WTC11 (cell line): ENCODE measurements around the gene COBLL1. TPM values are rescaled to one million over a fixed set of nuclear protein-coding genes. Genes with fewer than 3 reads are reported as not detected.

Experiments
- ATAC-seq: fragments of 200-7000 bp; cut with Tn5 transposase; 2 replicates; pipeline ENCODE4 v1.10.0; 2021; ENCODE audit warnings: mild to moderate bottlenecking, moderate library complexity
- CTCF ChIA-PET: fragments of 300-600 bp; sonication (Branson Sonifier 250); formaldehyde crosslinking; loops from one replicate; lab custom pipeline; 2021; ENCODE audit warnings: antibody characterized with exemption; lab: Charles Lee
- POLR2A ChIA-PET: fragments of 350-600 bp; sonication (Branson Sonifier 250); formaldehyde crosslinking; loops from one replicate; lab custom pipeline; 2021; ENCODE audit warnings: antibody characterized with exemption; lab: Charles Lee
- DNase-seq: peaks from one replicate; pipeline ENCODE4 v3.0.0; 2021; ENCODE audit warnings: low spot score
- H3K27ac Mint-ChIP-seq: 2 replicates; pipeline ENCODE4 v1.8.0; 2021; ENCODE audit warnings: mixed read lengths
- H3K27me3 Mint-ChIP-seq: 2 replicates; pipeline ENCODE4 v1.8.0; 2021; ENCODE audit warnings: low read depth, mild to moderate bottlenecking, moderate library complexity, mixed read lengths
- H3K36me3 Mint-ChIP-seq: 2 replicates; pipeline ENCODE4 v1.8.0; 2021; ENCODE audit warnings: mixed read lengths
- H3K4me1 Mint-ChIP-seq: 2 replicates; pipeline ENCODE4 v1.8.0; 2022; ENCODE audit warnings: mixed read lengths
- H3K4me3 Mint-ChIP-seq: 2 replicates; pipeline ENCODE4 v1.8.0; 2021; ENCODE audit warnings: mild to moderate bottlenecking, moderate library complexity, mixed read lengths
- H3K9me3 Mint-ChIP-seq: 2 replicates; pipeline ENCODE4 v1.8.0; 2021; ENCODE audit warnings: mixed read lengths
- CBFB ChIP-seq: sonication (generic); formaldehyde crosslinking; IDR thresholded peaks from 2 replicates; pipeline ENCODE4 v1.8.1; 2022; ENCODE audit warnings: mild to moderate bottlenecking, low read depth, missing genetic modification reagents
- ETV6 ChIP-seq: sonication (generic); formaldehyde crosslinking; IDR thresholded peaks from 2 replicates; pipeline ENCODE4 v1.8.1; 2022; ENCODE audit warnings: mild to moderate bottlenecking, missing genetic modification reagents
- FOXJ3 ChIP-seq: sonication (generic); formaldehyde crosslinking; IDR thresholded peaks from 2 replicates; pipeline ENCODE4 v1.9.0; 2021; ENCODE audit warnings: missing genetic modification reagents, mild to moderate bottlenecking, borderline replicate concordance
- GTF2I ChIP-seq: fragments of 250-450 bp; sonication (Bioruptor Pico); conservative IDR thresholded peaks from 2 replicates; pipeline ENCODE4 v1.4.0; 2021; ENCODE audit warnings: mild to moderate bottlenecking
- IRF2 ChIP-seq: sonication (generic); formaldehyde crosslinking; IDR thresholded peaks from 2 replicates; pipeline ENCODE4 v1.8.0; 2022; ENCODE audit warnings: low read depth, missing genetic modification reagents, borderline replicate concordance
- RELA ChIP-seq: sonication (generic); formaldehyde crosslinking; IDR thresholded peaks from 2 replicates; pipeline ENCODE4 v1.8.1; 2022; ENCODE audit warnings: missing genetic modification reagents, mild to moderate bottlenecking, borderline replicate concordance
- SMAD3 ChIP-seq: sonication (generic); formaldehyde crosslinking; IDR thresholded peaks from 2 replicates; pipeline ENCODE4 v1.8.0; 2022; ENCODE audit warnings: missing genetic modification reagents, mild to moderate bottlenecking, borderline replicate concordance
- TEAD1 ChIP-seq: sonication (generic); formaldehyde crosslinking; IDR thresholded peaks from 2 replicates; pipeline ENCODE4 v1.8.0; 2022; ENCODE audit warnings: mild to moderate bottlenecking, missing genetic modification reagents
- TEAD4 ChIP-seq: sonication (generic); formaldehyde crosslinking; IDR thresholded peaks from 2 replicates; pipeline ENCODE4 v1.8.0; 2022; ENCODE audit warnings: mild to moderate bottlenecking, missing genetic modification reagents
- TP53 ChIP-seq: sonication (generic); formaldehyde crosslinking; IDR thresholded peaks from 2 replicates; pipeline ENCODE4 v1.8.1; 2023; ENCODE audit warnings: mild to moderate bottlenecking, missing genetic modification reagents
- ZNF232 ChIP-seq: sonication (generic); formaldehyde crosslinking; IDR thresholded peaks from 2 replicates; pipeline ENCODE4 v1.8.0; 2022; ENCODE audit warnings: mild to moderate bottlenecking, missing genetic modification reagents
- ZNF423 ChIP-seq: fragments of 250-450 bp; sonication (Bioruptor Pico); IDR thresholded peaks from 2 replicates; pipeline ENCODE4 v2.1.2; 2022; ENCODE audit warnings: mild to moderate bottlenecking, moderate library complexity
- total RNA-seq: library from RNA; stranded (reverse); gene quantifications from 3 replicates; pipeline ENCODE4 v1.2.3, GENCODE V29; 2021
- TF ChIP-seq, protein P1 (sequence below): sonication (generic); formaldehyde crosslinking; IDR thresholded peaks from 2 replicates; pipeline ENCODE4 v1.8.1; 2022; ENCODE audit warnings: missing genetic modification reagents, borderline replicate concordance
- TF ChIP-seq, protein P2 (sequence below): fragments of 250-450 bp; sonication (Bioruptor Pico); IDR thresholded peaks from 2 replicates; pipeline ENCODE4 v1.9.0; 2021; ENCODE audit warnings: mild to moderate bottlenecking
- TF ChIP-seq, protein P3 (sequence below): sonication (generic); formaldehyde crosslinking; IDR thresholded peaks from 2 replicates; pipeline ENCODE4 v1.8.1; 2022; ENCODE audit warnings: mild to moderate bottlenecking, missing genetic modification reagents, moderate library complexity, borderline replicate concordance
- TF ChIP-seq, protein P4 (sequence below): fragments of 200-600 bp; IDR thresholded peaks from 2 replicates; pipeline ENCODE4 v1.8.0; 2022; ENCODE audit warnings: antibody characterized with exemption
- TF ChIP-seq, protein P5 (sequence below): sonication (generic); formaldehyde crosslinking; IDR thresholded peaks from 2 replicates; pipeline ENCODE4 v1.8.0; 2023; ENCODE audit warnings: mild to moderate bottlenecking, missing genetic modification reagents
- TF ChIP-seq, protein P6 (sequence below): fragments of 250-450 bp; sonication (Bioruptor Pico); conservative IDR thresholded peaks from 2 replicates; pipeline ENCODE4 v1.9.0; 2021; ENCODE audit warnings: mild to moderate bottlenecking
- TF ChIP-seq, protein P7 (sequence below): sonication (generic); formaldehyde crosslinking; IDR thresholded peaks from 2 replicates; pipeline ENCODE4 v1.8.1; 2022; ENCODE audit warnings: low read depth, missing genetic modification reagents, borderline replicate concordance

Gene COBLL1
- total RNA-seq, 1 experiment from 2014 or later = 5.8 TPM

DNA sequence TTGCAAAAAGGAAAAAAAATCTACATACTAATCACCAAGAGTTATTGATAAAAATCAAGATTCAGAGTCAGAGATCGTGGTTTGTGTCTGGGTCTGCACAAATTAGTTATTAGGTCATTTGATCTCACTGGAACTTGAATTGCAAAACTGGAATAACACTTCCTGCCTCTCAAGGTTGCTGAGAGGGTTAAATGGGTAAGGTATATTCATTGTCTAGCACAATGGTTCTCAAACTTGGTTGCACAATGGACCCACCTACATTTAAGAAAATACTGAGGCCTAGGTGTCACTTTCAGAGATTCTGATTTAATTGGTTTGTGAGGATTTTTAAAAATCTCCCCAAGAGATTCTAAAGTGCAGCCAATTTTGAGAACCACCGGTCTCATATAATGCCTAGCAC lies 84.8 kb downstream of the COBLL1 start:
- ATAC-seq (no peak), DNase-seq (no peak)
- H3K27ac Mint-ChIP-seq = no peak overlapping the region
- H3K9me3 Mint-ChIP-seq = no peaks in the 10 kb centered on the region
- CTCF ChIA-PET = no interaction called here
- POLR2A ChIA-PET = no interaction called here
- no peaks in the 10 kb centered on the region for H3K4me1 Mint-ChIP-seq
- H3K27me3 Mint-ChIP-seq = no peaks in the 10 kb centered on the region
- TF ChIP-seq TP53 (CRISPR knock-in tag) (no peak), ZNF423 (CRISPR knock-in tag) (no peak), CBFB (CRISPR knock-in tag) (no peak), ZNF232 (CRISPR knock-in tag) (no peak)
- TF ChIP-seq, protein P1, sequence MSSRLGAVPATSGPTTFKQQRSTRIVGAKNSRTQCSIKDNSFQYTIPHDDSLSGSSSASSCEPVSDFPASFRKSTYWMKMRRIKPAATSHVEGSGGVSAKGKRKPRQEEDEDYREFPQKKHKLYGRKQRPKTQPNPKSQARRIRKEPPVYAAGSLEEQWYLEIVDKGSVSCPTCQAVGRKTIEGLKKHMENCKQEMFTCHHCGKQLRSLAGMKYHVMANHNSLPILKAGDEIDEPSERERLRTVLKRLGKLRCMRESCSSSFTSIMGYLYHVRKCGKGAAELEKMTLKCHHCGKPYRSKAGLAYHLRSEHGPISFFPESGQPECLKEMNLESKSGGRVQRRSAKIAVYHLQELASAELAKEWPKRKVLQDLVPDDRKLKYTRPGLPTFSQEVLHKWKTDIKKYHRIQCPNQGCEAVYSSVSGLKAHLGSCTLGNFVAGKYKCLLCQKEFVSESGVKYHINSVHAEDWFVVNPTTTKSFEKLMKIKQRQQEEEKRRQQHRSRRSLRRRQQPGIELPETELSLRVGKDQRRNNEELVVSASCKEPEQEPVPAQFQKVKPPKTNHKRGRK (CRISPR knock-in tag) = no peak
- TF ChIP-seq, protein P2, sequence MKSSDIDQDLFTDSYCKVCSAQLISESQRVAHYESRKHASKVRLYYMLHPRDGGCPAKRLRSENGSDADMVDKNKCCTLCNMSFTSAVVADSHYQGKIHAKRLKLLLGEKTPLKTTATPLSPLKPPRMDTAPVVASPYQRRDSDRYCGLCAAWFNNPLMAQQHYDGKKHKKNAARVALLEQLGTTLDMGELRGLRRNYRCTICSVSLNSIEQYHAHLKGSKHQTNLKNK (CRISPR knock-in tag) = no peak
- H3K4me3 Mint-ChIP-seq = no peak overlapping the region
- no peaks in the 10 kb centered on the region for H3K36me3 Mint-ChIP-seq

DNA sequence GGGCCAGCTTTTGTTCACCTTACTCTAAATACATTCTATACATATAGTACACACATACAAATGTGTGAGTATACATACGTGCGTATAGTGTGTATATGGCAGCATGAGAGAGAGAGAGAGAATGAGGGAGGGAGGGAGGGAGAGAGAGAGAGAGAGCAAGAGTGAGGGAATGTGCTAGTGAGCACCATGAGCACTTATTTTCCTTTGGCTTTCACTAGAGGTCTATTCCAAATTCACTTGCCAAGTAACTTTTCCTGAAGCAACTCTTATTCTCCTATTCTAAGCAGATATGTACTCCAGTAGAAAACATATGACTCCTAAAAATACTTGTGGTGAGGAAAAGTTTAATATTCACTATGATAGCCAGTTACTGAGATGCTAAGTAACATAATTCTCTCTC lies 85.7 kb downstream of the COBLL1 start:
- Mint-ChIP-seq H3K36me3 (no peaks in the 10 kb centered on the region), H3K9me3 (no peaks in the 10 kb centered on the region), H3K27me3 (no peaks in the 10 kb centered on the region), H3K27ac (no peak overlapping the region)
- CTCF ChIA-PET = no interaction called here
- no peak for ATAC-seq
- POLR2A ChIA-PET = no interaction called here
- TF ChIP-seq, protein P3, sequence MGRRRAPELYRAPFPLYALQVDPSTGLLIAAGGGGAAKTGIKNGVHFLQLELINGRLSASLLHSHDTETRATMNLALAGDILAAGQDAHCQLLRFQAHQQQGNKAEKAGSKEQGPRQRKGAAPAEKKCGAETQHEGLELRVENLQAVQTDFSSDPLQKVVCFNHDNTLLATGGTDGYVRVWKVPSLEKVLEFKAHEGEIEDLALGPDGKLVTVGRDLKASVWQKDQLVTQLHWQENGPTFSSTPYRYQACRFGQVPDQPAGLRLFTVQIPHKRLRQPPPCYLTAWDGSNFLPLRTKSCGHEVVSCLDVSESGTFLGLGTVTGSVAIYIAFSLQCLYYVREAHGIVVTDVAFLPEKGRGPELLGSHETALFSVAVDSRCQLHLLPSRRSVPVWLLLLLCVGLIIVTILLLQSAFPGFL (CRISPR knock-in tag) = no peak
- no peak for TF ChIP-seq TEAD1 (CRISPR knock-in tag)
- no peak for TF ChIP-seq TEAD4
- TF ChIP-seq, protein P4, sequence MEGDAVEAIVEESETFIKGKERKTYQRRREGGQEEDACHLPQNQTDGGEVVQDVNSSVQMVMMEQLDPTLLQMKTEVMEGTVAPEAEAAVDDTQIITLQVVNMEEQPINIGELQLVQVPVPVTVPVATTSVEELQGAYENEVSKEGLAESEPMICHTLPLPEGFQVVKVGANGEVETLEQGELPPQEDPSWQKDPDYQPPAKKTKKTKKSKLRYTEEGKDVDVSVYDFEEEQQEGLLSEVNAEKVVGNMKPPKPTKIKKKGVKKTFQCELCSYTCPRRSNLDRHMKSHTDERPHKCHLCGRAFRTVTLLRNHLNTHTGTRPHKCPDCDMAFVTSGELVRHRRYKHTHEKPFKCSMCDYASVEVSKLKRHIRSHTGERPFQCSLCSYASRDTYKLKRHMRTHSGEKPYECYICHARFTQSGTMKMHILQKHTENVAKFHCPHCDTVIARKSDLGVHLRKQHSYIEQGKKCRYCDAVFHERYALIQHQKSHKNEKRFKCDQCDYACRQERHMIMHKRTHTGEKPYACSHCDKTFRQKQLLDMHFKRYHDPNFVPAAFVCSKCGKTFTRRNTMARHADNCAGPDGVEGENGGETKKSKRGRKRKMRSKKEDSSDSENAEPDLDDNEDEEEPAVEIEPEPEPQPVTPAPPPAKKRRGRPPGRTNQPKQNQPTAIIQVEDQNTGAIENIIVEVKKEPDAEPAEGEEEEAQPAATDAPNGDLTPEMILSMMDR = no peak
- TF ChIP-seq, protein P5, sequence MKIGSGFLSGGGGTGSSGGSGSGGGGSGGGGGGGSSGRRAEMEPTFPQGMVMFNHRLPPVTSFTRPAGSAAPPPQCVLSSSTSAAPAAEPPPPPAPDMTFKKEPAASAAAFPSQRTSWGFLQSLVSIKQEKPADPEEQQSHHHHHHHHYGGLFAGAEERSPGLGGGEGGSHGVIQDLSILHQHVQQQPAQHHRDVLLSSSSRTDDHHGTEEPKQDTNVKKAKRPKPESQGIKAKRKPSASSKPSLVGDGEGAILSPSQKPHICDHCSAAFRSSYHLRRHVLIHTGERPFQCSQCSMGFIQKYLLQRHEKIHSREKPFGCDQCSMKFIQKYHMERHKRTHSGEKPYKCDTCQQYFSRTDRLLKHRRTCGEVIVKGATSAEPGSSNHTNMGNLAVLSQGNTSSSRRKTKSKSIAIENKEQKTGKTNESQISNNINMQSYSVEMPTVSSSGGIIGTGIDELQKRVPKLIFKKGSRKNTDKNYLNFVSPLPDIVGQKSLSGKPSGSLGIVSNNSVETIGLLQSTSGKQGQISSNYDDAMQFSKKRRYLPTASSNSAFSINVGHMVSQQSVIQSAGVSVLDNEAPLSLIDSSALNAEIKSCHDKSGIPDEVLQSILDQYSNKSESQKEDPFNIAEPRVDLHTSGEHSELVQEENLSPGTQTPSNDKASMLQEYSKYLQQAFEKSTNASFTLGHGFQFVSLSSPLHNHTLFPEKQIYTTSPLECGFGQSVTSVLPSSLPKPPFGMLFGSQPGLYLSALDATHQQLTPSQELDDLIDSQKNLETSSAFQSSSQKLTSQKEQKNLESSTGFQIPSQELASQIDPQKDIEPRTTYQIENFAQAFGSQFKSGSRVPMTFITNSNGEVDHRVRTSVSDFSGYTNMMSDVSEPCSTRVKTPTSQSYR (CRISPR knock-in tag) = no peak
- TF ChIP-seq RELA (CRISPR knock-in tag) = no peak
- TF ChIP-seq SMAD3 = no peak
- TF ChIP-seq, all 79 proteins: peak for 0
- no peaks in the 10 kb centered on the region for H3K4me1 Mint-ChIP-seq
- no peak overlapping the region for H3K4me3 Mint-ChIP-seq
- no peak for DNase-seq

DNA sequence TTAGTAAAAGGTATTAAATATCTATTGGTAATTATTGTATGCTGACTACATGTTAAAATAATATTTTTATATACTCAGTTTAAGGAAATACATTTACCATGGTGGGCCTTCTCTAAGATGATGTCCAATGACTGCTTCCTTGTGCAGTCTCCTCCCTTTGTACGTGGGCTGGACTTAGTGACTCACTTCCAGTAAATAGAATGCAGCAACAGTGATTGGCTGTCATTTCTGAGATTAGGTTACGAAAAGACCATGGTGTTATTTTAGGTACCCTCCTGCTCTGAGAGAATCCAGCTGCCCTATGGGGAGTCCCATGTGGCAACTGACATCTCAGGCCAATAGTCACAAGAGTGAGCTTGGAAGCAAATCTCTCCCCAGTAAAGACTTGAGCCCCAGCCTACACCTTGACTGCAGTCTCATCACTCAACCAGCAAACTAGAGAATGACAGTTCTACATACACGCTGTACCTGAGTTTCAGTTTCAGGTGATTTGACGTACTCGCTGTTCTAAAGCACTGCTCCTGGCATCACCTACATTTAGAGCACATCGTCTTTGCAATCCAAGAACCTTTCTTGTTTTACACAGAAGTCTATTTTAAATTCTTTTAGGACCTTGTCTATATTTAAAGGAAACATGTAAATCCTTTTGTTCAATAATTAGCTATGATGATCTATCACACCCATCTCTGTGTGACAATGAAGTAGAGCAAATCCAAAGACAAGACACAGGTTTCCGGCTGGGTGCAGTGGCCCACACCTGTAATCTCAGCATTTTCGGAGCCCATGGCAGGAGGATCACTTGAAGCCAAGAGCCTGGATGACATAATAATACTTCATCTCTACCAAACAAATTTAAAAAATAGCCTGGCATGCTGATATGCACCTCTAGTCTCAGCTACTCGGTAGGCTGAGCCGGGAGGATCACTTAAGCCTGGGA lies 87.2 kb downstream of the COBLL1 start:
- Mint-ChIP-seq H3K27me3 (no peaks in the 10 kb centered on the region), H3K4me1 (no peaks in the 10 kb centered on the region), H3K4me3 (no peak overlapping the region), H3K36me3 (no peaks in the 10 kb centered on the region), H3K27ac (no peak overlapping the region), H3K9me3 (no peaks in the 10 kb centered on the region)
- DNase-seq (no peak), ATAC-seq (no peak)
- ChIA-PET CTCF (no interaction called here), POLR2A (no interaction called here)
- TF ChIP-seq GTF2I (CRISPR knock-in tag) = no peak
- TF ChIP-seq FOXJ3 (CRISPR knock-in tag) = no peak
- TF ChIP-seq, protein P6, sequence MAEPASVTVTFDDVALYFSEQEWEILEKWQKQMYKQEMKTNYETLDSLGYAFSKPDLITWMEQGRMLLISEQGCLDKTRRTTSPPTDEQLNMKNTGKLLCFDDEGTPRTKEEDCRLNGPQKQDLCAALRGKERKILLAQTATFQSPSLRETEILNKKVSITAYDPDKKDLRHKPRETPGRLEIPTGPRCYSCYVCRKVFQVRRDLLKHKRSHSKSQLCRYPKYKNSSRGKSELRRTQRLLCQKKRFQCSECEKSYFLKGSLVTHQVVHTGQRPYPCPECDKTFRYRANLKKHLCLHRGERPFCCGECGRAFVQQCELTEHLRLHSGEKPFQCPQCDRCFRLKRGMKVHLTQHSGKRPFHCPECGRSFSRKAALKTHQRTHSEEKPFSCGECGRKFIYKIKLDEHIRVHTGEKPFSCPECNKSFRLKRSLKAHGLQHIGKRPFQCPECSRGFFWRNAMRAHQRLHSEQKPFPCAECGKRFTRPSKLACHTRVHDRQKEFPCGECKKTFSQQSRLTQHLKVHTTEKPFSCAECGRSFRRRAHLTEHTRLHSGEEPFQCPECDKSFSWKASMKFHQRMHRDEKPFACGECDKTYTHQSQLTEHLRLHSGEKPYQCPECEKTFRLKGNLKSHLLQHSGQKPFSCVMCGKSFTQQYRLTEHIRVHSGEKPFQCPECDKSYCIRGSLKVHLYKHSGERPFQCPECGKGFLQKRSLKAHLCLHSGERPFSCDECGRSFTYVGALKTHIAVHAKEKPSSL (CRISPR knock-in tag) = no peak
- TF ChIP-seq, protein P7, sequence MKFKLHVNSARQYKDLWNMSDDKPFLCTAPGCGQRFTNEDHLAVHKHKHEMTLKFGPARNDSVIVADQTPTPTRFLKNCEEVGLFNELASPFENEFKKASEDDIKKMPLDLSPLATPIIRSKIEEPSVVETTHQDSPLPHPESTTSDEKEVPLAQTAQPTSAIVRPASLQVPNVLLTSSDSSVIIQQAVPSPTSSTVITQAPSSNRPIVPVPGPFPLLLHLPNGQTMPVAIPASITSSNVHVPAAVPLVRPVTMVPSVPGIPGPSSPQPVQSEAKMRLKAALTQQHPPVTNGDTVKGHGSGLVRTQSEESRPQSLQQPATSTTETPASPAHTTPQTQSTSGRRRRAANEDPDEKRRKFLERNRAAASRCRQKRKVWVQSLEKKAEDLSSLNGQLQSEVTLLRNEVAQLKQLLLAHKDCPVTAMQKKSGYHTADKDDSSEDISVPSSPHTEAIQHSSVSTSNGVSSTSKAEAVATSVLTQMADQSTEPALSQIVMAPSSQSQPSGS (CRISPR knock-in tag) = no peak
- no peak for TF ChIP-seq ETV6 (CRISPR knock-in tag)
- TF ChIP-seq IRF2 (CRISPR knock-in tag) = no peak
